HL-60 (cell line): ENCODE results near the gene TMEM178A.

Experiments
- CTCF ChIP-seq: IDR thresholded peaks from one replicate; pipeline ENCODE4 v1.5.1; 2011; ENCODE audit warnings: low read length, control low read depth, inconsistent platforms; ENCODE audit not compliant: insufficient read depth
- POLR2AphosphoS5 ChIP-seq: IDR thresholded peaks from 2 replicates; pipeline ENCODE4 v1.6.1; 2012; ENCODE audit warnings: low read depth

- no peak for TF ChIP-seq CTCF
- no peak for TF ChIP-seq POLR2AphosphoS5
These were observed 35.4 kb downstream of the TMEM178A start for GRCh38 chr2:39701137-39701536.
